ENCODE measurements around the gene TLE7.

- TF ChIP-seq CTCF (conservative IDR thresholded peaks at IDR 0.05; ENCODE audit: low read length) (no peak), EZH2phosphoT487 (IDR thresholded peaks at IDR 0.05; ENCODE audit: borderline replicate concordance, low read depth, low read length) (no peak)
Observed at GRCh38 chr16:71459510-71459909, 17.7 kb upstream of the TLE7 start.

All from OCI-LY7 (cell line).